ENCODE results near the gene NOL12. TPM values are rescaled to one million over a fixed set of nuclear protein-coding genes. Genes with fewer than 3 reads are reported as not detected.
A peak's percentile ranks its signal among the peaks of the same experiment; 100 is the strongest.

Gene NOL12
- total RNA-seq, 2 donors from 2014 or later = 25.2 to 48.4 TPM

- DNase-seq = no peak
- H3K36me3 ChIP-seq = no peaks in the 10 kb centered on the region
- H3K4me3 ChIP-seq = no peak overlapping the region
- no peaks in the 10 kb centered on the region for H3K9me3 ChIP-seq
- intact Hi-C loops (cut with DNase I) = no loop called here
- H3K27me3 ChIP-seq = no peaks in the 10 kb centered on the region
- H3K9ac ChIP-seq (ENCODE audit: low read depth in 2 of 2, low read length in 2 of 2) = no peak overlapping the region
- H3K27ac ChIP-seq = no peak overlapping the region
- H3K4me1 ChIP-seq = peaks cover 8% of the 10 kb centered on the region
- no peak for TF ChIP-seq CTCF (IDR thresholded peaks at IDR 0.05)
Measured at GRCh38 chr22:37665487-37665886, 20.7 kb upstream of the NOL12 start.

- H3K4me3 ChIP-seq = no peak overlapping the region
- DNase-seq = no peak
- TF ChIP-seq CTCF (IDR thresholded peaks at IDR 0.05) = no peak
- no peaks in the 10 kb centered on the region for H3K36me3 ChIP-seq
- intact Hi-C loops (cut with DNase I) = no loop called here
- no peak overlapping the region for H3K9ac ChIP-seq (ENCODE audit: low read depth in 2 of 2, low read length in 2 of 2)
- no peaks in the 10 kb centered on the region for H3K27me3 ChIP-seq
- H3K9me3 ChIP-seq = no peaks in the 10 kb centered on the region
- H3K4me1 ChIP-seq = peaks cover 18% of the 10 kb centered on the region
- no peak overlapping the region for H3K27ac ChIP-seq
Measured at GRCh38 chr22:37669586-37669985, 16.6 kb upstream of the NOL12 start.

DNA sequence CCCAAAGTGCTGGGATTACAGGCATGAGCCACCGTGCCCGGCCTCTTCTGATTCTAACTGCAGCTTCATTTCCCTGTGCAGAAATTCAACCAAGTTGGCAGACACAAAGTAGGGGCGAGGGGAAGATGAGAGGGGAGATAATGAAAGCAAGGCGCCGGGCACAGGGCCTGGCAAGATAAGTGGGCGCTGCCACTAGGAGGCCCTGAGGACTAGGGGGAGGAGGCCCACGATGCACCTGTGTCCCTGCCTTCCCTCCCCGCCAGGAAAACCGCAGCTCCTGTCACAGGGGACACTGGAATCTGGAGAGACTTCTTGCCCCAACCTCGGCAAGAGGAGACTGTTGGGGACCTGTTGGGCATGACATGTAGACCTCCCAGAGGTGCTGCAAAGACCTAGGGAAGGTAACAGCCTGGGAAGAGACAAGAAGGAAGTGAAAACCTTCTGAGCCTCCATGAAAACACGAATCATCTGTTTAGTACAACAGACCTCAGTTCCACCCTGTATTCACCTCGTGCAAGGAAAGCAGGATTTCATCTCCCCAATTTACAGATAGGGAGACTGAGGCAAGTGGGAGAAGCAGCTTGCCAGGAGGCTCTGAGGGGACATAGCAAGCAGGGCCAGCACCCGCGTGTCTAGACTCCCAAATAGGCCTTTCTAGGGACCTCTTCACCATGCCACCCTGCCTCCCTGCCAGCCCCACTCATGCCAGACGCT is 13.8 kb upstream of the NOL12 start:
- Histone ChIP-seq H3K36me3 (no peaks in the 10 kb centered on the region), H3K27me3 (no peaks in the 10 kb centered on the region), H3K9me3 (no peaks in the 10 kb centered on the region), H3K27ac (no peak overlapping the region), H3K4me3 (no peak overlapping the region), H3K9ac (ENCODE audit: low read depth in 2 of 2, low read length in 2 of 2) (no peak overlapping the region), H3K4me1 (peaks cover 31% of the 10 kb centered on the region)
- DNase-seq = no peak
- intact Hi-C loops (cut with DNase I) = no loop called here
- TF ChIP-seq CTCF (IDR thresholded peaks at IDR 0.05) = no peak

GRCh38 chr22:37672920-37673455 is 13.2 kb upstream of the NOL12 start:
- DNase-seq = no peak

DNA sequence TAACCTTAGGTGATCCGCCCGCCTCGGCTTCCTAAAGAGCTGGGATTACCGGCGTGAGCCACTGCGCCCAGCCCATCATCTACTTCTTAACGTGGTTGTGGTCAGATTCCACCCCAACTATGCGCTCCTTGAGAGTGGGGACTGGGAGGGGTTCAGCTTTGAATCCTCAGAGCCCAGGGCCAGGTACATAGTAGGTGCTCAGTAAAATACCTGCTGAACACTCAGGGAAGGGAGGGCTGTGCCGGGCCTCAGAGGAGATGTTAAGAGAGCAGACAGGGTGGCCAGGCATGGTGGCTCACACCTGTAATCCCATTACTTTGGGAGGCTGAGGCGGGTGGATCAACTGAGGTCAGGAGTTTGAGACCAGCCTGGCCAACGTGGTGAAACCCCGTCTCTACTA is 11.9 kb upstream of the NOL12 start:
- DNase-seq = no peak
- Histone ChIP-seq H3K4me1 (peaks cover 31% of the 10 kb centered on the region), H3K27me3 (no peaks in the 10 kb centered on the region), H3K27ac (peak overlapping the region; percentile 96), H3K4me3 (no peak overlapping the region), H3K9ac (ENCODE audit: low read depth in 2 of 2, low read length in 2 of 2) (peak overlapping the region in 1 of 2 donors; percentile 16), H3K9me3 (no peaks in the 10 kb centered on the region), H3K36me3 (no peaks in the 10 kb centered on the region)
- intact Hi-C loops (cut with DNase I) = no loop called here
- TF ChIP-seq CTCF (IDR thresholded peaks at IDR 0.05) = no peak

More at GRCh38 chr22:37672920-37673455, 13.2 kb upstream of the NOL12 start:
- intact Hi-C loops (cut with DNase I) = no loop called here
- Histone ChIP-seq H3K9me3 (no peaks in the 10 kb centered on the region), H3K9ac (ENCODE audit: low read depth in 2 of 2, low read length in 2 of 2) (peak overlapping the region in 1 of 2 donors; percentile 19), H3K4me3 (no peak overlapping the region), H3K4me1 (peaks cover 31% of the 10 kb centered on the region), H3K36me3 (no peaks in the 10 kb centered on the region), H3K27ac (no peak overlapping the region), H3K27me3 (no peaks in the 10 kb centered on the region)
- no peak for TF ChIP-seq CTCF (IDR thresholded peaks at IDR 0.05)
